DMS53 (cell line): Measurements from ENCODE around the gene SMIM27.
A peak's percentile ranks its signal among the peaks of the same experiment; 100 is the strongest.

Experiments used
- DNase-seq: peaks from one replicate; lab custom pipeline; 2025; lab: John Stamatoyannopoulos, UW

The SMIM27 gene

DNA sequence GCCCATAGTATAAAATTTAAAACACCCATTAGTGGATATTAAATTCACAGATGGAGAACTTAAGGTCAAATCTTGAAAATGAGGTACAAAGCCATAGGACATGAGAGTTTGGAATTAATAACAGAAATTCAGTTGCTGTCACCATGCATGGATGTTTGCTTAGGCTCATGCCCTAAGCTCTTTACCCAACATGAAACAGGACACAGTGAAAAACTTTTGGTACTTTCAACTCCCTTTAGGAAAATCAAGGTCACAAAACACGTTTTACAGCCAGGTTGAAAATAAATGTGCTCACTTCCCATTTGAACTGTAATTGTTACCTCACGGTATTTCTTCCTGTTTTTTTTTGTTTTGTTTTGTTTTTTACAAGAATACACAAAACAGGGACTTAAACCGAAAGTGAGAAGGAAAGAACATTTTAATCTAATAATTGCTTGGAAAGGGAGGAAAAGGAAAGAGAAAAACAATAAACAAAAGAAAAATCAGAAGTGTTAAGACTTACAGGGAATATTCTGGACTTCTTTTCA, 6.3 kb downstream of the SMIM27 start:
- DNase-seq = no peak

DNA sequence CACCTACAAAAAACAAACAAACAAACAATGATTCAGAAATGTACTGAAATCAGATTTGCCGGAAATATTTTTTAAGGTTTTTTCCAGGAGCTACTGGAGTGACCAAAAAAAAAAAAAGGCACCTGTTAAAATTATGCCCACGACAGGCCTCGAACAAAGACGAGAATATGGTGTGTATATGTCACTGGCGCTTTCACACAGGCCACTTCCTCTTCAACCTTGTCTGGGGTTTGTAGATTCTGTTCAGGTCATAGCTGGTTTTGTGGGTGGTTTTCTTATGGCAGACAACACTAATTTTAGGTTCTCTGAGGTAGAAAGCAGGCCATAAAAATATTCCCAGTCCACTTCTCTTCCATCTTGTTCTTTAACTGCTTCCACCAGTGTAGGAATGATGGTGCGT, 13.8 kb downstream of the SMIM27 start:
- no peak for DNase-seq

DNA sequence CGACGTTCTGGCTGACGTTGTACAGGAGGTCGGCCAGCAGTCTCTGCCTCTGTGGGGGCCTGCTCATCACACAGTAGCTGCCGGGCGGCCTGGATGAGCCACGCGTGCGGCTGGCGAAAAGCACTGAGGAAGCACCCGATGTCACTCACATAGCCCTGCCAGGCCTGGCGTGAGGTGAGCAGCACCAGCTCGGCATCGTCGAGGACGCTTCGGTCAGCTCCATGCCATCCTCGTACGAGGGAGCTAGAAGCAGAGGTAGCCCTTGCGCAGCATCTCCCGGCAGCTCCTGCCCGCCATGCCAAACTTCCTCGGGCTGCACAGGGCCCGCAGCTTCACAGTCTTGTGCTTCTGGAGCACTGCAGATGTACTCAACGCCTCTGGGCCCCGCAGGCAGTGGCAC, 14.6 kb downstream of the SMIM27 start:
- DNase-seq = no peak

DNA sequence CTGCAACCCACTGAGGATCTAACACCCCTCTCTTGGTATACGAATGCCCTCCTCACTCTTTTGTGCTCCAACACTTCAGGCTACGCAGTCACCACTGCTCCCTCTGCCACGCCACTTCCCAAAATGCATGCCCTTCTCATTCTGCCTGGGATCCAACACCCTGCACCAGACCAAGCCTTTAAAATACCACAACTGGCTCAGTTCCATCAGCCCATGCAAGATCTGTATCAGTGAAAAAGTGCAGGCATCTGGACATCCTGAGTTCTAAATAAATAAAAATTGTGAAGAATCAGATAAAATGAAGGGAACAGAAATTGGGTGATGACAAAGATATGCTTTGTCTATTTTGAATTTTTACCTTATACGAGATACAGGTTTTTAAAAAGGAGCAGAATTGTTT, 18.1 kb downstream of the SMIM27 start:
- no peak for DNase-seq

DNA sequence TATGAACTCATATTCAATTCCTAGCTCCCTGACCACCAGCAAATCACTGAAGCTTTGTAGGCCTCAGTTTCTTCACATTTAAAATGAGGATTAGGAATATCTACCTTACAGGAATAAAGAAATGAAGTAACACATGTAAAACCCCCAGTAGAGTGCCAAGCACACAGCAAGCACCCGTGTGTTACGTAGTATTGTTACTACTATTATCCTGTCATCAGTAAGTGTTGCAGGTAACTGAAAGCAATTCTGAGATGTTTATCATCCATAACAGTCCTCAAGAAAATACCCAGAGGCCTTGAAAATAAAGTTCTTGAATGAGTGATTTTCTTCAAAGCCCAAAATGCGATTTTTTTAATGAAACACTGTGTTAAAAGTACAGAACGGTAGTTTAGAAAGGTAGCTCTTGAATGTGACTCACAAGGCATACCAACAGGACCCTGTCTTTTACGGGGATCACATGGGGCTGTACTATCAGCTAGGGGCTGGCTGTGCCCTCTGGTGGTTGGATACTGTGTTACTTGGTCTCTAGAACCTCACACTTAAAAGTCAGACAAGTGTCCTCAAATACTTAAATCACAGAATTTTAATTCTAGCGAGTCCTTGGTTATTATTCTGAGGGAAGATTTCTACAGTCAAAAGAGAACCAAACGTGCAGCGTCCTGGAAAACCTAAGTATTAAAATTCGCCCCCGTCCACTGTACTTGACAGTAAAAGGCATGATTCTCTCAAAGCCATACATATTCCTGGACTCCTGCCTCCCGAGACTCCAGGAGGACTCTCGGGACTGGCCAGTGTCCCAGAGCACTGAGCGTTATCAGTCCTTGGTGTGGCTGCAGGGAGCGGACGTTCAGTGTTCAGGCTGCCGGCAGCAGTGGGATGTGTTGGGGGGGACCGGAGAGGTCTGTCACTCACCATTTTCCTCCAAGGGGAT, 20.1 kb downstream of the SMIM27 start:
- DNase-seq = peak; percentile 85

DNA sequence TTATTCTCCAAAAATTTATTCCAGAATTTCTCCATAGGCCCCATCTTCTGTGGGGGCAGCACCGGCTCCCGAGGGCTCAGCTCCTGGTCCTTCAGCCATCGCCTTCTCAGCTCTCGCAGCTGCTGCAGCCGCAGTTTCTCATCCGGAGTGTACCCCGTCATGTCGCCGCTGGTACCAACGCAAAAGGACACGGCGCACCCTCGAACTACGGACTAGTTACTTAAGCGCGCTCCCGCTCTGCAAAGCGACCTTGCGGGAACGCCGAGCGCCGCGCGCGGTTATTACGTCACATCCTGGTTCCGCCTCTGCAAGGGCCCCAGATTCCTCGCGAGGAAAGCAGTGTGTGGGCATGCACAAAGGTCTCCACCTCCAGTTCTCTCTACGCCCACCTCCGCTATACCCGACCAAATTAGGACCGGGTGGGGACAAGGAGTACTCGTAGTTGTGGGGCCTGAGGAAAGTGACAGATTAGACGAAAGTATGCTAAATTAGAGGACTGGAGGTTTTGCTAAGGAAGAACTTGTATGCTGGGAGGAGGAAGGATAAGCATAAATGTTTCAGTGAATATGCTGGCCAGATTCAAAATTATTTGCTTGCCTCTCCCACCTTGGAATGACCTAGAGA, 20.9 kb downstream of the SMIM27 start, which contains the start of gene NDUFB6:
Gene NDUFB6 (minus strand): TSS at position 260 of the 624 bp plus-strand sequence. CDS start 99 bp downstream, at position 161.
- DNase-seq = peak; percentile 96

DNA sequence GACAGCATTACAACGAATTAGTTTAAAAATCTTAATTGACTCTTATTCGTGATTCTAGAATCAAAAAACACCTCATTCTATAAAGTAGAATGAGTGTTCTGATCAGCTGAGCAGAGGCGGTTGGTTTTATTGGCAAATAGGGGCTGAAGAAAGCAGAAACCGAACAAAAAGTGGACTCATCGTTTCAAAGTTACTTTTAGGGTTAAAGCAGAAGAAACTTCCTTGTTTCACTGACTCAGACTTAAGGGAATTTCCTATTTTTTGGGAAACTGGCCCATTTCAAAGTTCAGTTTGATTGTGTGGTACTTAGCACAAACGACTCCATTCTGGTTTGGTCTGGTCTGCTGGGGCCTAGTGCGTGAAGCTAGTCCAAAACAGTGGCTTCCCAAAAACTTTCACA, 21.7 kb downstream of the SMIM27 start:
- no peak for DNase-seq

DNA sequence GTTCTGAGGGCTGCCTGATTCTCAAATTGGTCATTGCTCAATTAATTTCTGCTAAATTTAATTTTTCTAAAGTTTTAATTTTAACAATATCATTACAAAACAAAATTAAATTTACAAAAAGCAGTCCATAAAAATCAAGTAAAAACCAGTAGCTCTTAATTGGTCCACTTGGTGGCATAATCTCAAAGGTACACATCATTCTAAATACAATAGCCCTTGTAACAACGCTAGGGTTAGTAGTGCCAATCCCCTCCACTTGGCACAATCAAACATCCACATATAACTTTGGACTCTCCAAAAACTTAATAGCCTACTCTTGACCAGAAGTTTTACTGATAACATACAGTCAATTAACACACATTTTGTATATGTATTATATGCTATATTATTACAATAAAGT, 22.7 kb downstream of the SMIM27 start:
- DNase-seq = no peak

DNA sequence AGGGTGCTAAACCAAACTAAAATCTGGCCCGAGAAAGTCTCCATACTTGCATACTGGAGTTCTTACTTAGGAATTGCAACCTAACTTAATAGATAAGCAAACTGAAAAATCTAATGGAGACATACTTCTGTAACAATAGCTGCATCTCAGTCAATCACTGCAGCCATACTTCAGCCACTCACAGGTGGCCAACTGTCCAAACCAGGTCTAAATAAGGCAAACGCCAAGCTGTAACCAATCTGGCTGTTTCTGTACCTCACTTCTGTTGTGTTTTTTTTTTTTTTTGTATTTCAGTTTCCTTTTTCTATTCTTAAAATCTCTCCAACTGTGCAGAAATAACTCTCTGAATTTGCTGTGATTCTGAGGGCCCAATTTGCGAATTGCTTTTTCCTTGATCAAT, 25.2 kb downstream of the SMIM27 start:
- DNase-seq = no peak

DNA sequence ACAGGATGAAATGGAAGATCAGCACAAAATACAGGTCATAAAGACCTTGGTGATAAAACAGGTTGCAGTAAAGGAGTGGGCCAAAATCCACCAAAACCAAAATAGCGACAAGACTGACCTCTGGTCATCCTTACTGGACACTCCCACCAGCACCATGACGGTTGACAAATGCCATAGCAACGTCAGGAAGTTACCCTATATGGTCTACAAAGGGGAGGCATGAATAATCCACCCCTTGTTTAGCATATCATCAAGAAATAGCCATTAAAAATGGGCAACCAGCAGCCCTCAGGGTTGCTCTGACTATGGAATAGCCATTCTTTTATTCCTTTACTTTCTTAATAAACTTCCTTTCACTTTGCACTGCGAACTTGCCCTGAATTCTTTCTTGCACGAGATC, 26.8 kb downstream of the SMIM27 start:
- DNase-seq = no peak

DNA sequence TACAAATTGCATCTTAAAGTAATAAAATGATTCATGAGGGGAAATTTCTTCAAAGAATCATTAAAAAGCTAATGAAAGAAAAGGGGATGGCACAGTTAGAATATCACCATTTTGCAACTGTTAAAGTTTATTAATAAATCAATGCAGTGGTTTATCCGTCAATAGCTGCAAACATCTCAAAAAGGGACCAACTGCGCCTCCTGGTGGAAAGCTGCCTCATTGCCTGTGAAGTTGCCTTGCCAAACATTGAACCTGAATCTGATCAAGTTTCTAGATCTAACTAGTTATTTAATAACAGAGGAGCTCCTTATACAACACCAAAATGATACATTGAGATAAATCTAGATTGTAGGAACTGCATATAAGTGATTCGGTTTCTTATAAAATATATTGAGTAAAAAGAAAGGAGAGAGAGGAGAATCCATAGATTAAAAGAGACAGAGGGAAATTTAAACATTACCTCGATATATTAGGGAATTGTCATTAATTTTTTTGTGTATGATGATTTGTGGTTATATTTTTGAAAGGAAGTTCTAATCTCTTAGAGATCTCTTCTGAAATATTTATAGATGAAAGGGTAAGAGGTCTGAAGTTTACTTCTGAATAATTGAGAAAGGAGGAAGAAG, 27.7 kb downstream of the SMIM27 start:
- peak; percentile 73 for DNase-seq

DNA sequence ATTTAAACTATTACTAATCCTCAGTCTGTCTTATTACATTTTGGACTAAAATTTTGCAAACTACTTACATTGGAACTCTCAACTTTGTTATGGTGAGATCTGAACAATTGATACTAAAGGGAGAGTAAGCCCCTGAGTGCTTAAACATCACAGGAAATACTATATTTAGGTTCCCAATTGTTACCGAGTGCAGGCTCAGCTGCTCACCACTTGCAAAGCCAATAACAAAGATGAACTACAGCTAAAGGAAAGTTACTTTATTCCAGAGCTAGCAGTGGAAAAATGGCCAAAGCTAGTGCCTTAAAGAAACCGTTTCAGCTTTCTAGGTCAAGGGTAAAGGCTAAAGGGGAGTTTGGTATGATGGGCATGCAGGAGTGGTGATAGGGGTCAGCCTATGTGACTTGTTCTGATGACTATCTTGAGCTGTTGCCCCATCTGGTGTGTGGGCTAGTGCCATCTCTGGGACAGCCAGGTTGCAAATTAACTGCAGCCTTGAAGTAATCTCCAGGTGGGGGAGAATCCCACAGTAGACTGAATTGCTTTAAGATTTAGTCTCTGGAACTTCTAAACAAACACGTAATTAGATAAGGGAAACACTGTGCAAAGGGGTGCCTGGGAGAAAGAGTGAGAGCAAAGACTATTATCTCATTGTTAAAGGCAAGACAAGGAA, 28.6 kb downstream of the SMIM27 start:
- no peak for DNase-seq

DNA sequence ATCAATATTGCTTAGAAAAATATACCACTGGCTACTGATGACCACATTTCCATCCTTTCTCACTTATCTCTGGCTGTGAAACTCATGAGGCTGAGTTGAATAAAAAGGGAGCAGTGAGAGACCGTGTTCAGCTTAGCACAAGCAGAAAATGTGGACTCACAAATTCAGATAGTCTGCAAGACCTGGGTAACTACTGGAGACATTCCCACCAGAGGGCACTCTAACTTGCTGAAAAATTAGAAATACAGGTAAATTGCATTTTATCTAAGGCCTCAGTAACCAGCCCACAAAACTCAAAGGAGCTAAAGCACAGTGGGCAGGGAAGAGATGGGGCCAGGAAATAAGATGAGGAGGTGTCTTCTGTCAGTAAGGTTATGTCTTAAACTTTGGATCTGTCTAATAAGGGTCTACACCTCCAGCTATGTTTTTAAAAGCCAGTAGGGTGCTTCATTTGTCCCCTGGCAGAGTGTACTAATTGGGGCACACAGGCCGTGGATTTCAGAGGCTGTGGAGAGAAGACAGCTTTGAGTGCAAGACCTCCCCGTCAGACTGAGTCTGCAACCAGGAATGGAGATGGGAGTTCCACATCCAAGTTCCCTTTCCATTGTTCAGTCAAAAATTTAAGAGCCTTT, 29.5 kb downstream of the SMIM27 start:
- DNase-seq = peak; percentile 80

DNA sequence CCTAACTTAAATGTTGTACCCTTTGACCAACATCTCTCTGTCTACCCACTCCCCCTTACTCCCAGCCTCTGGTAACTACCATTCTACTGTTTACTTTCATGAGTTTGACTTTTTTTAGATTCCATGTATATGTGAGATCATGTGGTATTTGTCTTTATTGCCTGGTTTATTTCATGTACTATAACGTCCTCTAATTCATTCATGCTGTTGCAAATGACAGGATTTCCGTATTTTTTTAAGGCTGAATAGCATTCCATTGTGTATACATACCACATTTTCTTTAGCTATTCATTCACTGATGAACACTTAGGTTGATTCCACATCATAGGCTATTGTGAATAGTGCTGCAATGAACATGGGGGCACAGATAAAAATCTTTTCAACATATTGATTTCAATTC, 32.7 kb downstream of the SMIM27 start:
- no peak for DNase-seq

DNA sequence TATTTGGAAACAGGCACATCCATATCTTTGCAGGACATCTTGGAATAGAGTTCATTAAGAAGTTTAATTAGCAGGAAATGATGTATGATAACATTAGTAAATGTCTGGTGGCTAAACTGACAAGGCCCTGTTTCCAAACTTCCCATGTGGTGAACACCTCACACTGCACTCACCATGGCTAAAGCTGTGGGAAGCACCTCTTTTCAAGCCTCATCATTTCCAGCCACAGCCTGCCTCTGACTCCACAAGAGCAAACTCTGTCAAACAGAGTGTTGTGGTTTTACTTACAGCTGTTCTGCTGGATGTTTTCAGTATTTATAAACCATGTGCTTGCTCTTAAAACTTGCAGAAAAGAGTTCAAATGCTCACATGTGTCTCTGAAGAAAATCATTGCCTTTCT, 35.8 kb downstream of the SMIM27 start:
- DNase-seq = no peak

DNA sequence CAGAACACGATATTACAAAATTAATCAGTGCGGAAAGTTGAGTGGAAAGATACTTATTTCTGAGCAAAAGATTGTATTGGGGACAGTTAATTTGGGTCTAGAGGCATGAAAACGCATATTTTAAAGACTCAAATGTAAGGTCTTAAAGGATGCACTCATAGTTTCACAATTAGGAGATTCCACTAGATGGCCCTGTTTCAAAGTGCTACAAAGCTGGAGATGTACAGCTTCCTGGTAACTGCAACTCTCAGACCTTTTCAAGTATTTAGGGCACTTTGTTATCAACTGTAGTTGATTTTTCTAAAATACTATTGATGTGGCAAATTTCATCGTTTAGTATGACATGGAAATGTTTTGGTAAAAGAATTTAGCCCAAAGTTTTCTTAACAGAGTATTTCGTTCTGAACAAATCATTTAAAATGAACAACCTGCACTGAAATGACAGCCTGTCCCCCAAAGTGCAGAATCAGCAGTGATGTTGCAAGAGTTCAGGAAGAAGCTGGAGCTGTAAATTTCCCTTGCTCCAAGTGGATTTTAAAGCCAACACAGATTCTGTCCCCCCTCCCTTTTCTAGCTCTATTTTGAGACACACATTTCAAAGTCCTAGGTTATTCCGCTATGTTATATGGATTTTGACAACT, 37.1 kb downstream of the SMIM27 start:
- DNase-seq = peak; percentile 72

DNA sequence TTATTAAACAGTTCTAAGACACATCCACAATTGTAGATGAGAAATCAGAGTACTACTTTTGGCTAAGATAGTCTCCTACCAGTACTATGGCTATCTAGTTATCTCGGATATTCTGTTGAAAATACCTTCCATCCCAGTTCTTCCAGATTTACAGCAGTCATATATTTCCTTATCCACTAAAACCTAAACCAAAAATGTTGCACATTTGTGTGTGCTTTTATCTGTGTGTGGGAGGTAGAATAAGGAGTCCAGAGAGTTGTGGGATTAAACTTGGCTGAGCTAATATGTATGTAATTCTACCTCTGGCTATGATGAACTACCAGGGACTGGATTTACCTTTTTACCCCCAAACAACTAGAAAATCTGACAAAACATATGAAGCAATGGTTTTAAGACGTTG, 38.3 kb downstream of the SMIM27 start:
- no peak for DNase-seq

DNA sequence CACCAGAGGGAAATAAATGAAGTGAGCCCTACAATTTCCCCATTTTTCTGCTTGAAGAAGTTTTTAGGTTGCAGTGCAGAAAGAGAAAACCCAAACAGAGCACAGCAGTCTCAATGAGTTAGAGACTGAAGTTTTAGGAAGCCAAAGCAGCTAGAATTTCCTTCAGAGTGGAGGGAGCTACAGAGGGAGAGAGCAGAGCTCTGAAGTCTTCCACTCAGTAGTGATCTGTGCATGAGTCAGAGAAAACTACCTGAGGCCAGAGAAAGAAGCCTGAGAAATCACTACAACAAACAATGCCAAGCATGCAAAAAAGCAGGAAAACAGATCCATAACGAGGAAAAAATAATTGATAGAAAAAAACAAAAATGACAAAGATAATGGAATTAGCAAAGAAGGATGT, 38.8 kb downstream of the SMIM27 start:
- no peak for DNase-seq

DNA sequence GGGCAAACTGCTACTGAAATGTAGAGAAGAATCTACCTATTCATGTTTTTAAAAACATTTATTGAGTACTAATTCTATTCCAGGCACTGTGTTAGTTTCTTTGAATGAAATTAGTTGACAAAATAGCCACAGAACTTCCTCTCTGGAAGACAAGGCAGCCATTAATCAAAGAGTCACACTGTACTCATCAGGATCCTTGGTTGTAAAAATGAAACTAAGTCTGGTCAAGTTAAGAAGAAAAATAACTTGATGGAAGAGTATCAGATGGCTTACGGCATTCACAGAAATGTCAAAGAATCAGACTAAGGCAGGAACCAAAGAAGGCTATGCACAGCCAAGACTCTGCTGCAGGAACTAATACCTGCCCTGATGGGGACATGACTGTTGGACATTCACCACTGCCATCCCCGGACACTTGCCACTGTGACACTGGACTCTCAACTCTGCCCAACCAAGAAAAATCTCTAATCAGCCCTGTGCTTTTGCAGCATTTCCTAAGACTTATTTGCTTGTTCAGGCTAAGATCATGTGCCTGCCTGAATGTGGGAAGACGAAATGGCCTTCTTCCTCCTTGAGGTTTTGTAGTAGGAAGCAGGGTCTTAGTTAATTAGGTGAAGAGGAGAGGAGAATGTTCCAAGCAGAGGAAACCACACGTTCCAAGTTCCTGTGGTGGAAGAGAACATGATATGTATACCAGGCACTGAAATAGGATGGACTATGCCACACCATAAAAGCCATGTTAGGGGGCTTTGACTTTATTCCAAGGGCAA, 44.2 kb downstream of the SMIM27 start:
- DNase-seq = no peak

DNA sequence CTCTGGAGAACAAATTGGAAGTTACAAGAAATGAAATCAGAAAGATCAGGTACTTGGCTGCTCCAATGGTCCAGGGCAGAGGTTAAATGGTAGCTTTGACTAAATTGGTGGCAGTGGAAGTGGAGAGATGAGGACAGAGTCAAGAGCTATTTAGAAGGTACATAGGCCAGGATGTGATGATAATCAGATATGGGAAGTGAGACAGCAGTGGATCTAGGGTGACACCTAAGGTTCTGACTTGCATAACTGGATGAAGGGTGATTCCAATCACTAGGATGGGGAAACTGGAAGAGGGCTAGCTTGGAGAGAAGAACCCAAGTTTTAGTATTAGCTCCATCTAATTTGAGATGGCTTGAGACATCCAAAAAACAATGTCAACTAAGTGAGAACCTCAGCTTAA, 44.8 kb downstream of the SMIM27 start:
- DNase-seq = no peak
